ENCODE data around the gene TTLL1. TPM values are rescaled to one million over a fixed set of nuclear protein-coding genes. Genes with fewer than 3 reads are reported as not detected.
A peak's percentile ranks its signal among the peaks of the same experiment; 100 is the strongest.

The TTLL1 gene
- total and polyA plus RNA-seq, 9 of the 15 experiments (the other 6 are each of a cell fraction or from before 2014, with no cell fraction given) = 0.06 to 0.85 (median 0.17) TPM

GRCh38 chr22:43007519-43008102 is 81.6 kb downstream of the TTLL1 start (continued):
- TF ChIP-seq PKNOX1 (IDR thresholded peaks at IDR 0.05) = no peak
- no peak for TF ChIP-seq HNRNPLL (IDR thresholded peaks at IDR 0.05; ENCODE audit: low read depth, low read length, poor library complexity, severe bottlenecking)
- peak; percentile 88; the same call in 1 of the 2 replicates for TF ChIP-seq SMARCC2 (IDR thresholded peaks at IDR 0.05; ENCODE audit: low read depth)
- TF ChIP-seq DIDO1 (tag; IDR thresholded peaks at IDR 0.05; ENCODE audit: low read depth) = no peak
- peak; percentile 74 for TF ChIP-seq FOXM1 (IDR thresholded peaks at IDR 0.05; ENCODE audit: low read depth)
- no peak for TF ChIP-seq FOXM1 (CRISPR knock-in tag; IDR thresholded peaks at IDR 0.05; ENCODE audit: low read depth)
- no peak for TF ChIP-seq E2F3 (CRISPR knock-in tag; IDR thresholded peaks at IDR 0.05)
- TF ChIP-seq TFAM (CRISPR knock-in tag; conservative IDR thresholded peaks at IDR 0.05) = no peak
- peak; percentile 95 for TF ChIP-seq JUND (IDR thresholded peaks at IDR 0.05; ENCODE audit: borderline replicate concordance, low read depth, low read length)
- peak; percentile 90; the same call in 2 of the 3 replicates for TF ChIP-seq JUND (tag; IDR thresholded peaks at IDR 0.05; ENCODE audit: borderline replicate concordance, low read depth, low read length)
- peak; percentile 83 for TF ChIP-seq POLR2AphosphoS5 (IDR thresholded peaks at IDR 0.05; ENCODE audit: control insufficient read depth, insufficient read depth, low read depth, low read length)
- no peak for TF ChIP-seq ZNF408 (CRISPR knock-in tag; IDR thresholded peaks at IDR 0.05; ENCODE audit: low read depth)
- 0 out of 2 replicates have a peak, but pooled peaks have one; percentile 64 for TF ChIP-seq HDAC2 (IDR thresholded peaks at IDR 0.05)
- no peak for TF ChIP-seq ZNF449 (CRISPR knock-in tag; IDR thresholded peaks at IDR 0.05)
- peak in 1 of 2 experiments; percentile 77; a peak in 2 of 4 replicates for TF ChIP-seq TEAD1 (CRISPR knock-in tag; IDR thresholded peaks at IDR 0.05)
- no peak for TF ChIP-seq ILK (tag; IDR thresholded peaks at IDR 0.05; ENCODE audit: borderline replicate concordance, low read depth)
- no peak for TF ChIP-seq ASH1L (IDR thresholded peaks at IDR 0.05; ENCODE audit: borderline replicate concordance, low read depth, partially characterized antibody)
- TF ChIP-seq MXD1 (CRISPR knock-in tag; IDR thresholded peaks at IDR 0.05; ENCODE audit: borderline replicate concordance, poor library complexity, severe bottlenecking) = no peak
- no peak for TF ChIP-seq HNRNPUL1 (IDR thresholded peaks at IDR 0.05; ENCODE audit: low read length)
- TF ChIP-seq SMARCA5 (IDR thresholded peaks at IDR 0.05) = no peak
- no peak for TF ChIP-seq ZZZ3 (IDR thresholded peaks at IDR 0.05)
- TF ChIP-seq CSDE1 (IDR thresholded peaks at IDR 0.05) = no peak
- no peak for TF ChIP-seq PHF21A (IDR thresholded peaks at IDR 0.05; ENCODE audit: borderline replicate concordance, low read depth)
- no peak for TF ChIP-seq EWSR1 (IDR thresholded peaks at IDR 0.05; ENCODE audit: borderline replicate concordance, low read depth, partially characterized antibody)
- no peak for TF ChIP-seq CHD2 (IDR thresholded peaks at IDR 0.05; ENCODE audit: low read depth, low read length)
- TF ChIP-seq KAT8 (IDR thresholded peaks at IDR 0.05; ENCODE audit: low read depth) = no peak
- TF ChIP-seq DPF2 (IDR thresholded peaks at IDR 0.05) = peak; percentile 94

All from K562 (cell line).